H7 (cell line): Measurements from ENCODE around the gene GPR62. TPM values are rescaled to one million over a fixed set of nuclear protein-coding genes. Genes with fewer than 3 reads are reported as not detected.

Source experiments
- DNase-seq: peaks from one replicate; pipeline ENCODE4 v3.0.0; 2012
- H3K27me3 ChIP-seq: 2 replicates; pipeline ENCODE4 v1.6.0; 2011; ENCODE audit warnings: mild to moderate bottlenecking, low read length; ENCODE audit not compliant: control insufficient read depth, insufficient read depth
- H3K36me3 ChIP-seq: replicated peaks from 2 replicates; pipeline ENCODE4 v1.5.1; 2011; ENCODE audit warnings: low read length; ENCODE audit not compliant: control insufficient read depth, insufficient read depth
- H3K4me3 ChIP-seq: 2 replicates; pipeline ENCODE4 v1.5.1; 2011; ENCODE audit warnings: low read depth, mild to moderate bottlenecking, control low read depth, low read length, moderate library complexity; ENCODE audit not compliant: insufficient read depth
- total RNA-seq: library from RNA; depleted of rRNA; stranded (reverse); fragments of >200 nt; shearing (Covaris generic); gene quantifications from 2 replicates; pipeline ENCODE4 v1.2.3, GENCODE V29; 2014

GPR62 gene
- total RNA-seq, 1 experiment from 2014 or later, result 0.14 TPM

GRCh38 chr3:51934139-51934850 lies 20.9 kb upstream of the GPR62 start:
- DNase-seq, result peak; percentile 18
- H3K36me3 ChIP-seq, result peaks cover 44% of the 10 kb centered on the region

GRCh38 chr3:51934991-51935885 lies 19.9 kb upstream of the GPR62 start:
- DNase-seq, result peak; percentile 27
- Histone ChIP-seq H3K27me3 (no peaks in the 10 kb centered on the region), H3K36me3 (peaks cover 44% of the 10 kb centered on the region)

More at GRCh38 chr3:51934139-51934850, 20.9 kb upstream of the GPR62 start:
- no peak overlapping the region for H3K4me3 ChIP-seq
- H3K27me3 ChIP-seq, result no peaks in the 10 kb centered on the region

GRCh38 chr3:51935886-51936755 lies 19.1 kb upstream of the GPR62 start:
- DNase-seq, result peak; percentile 27
- Histone ChIP-seq H3K4me3 (no peak overlapping the region), H3K36me3 (peaks cover 44% of the 10 kb centered on the region), H3K27me3 (no peaks in the 10 kb centered on the region)

More at GRCh38 chr3:51934991-51935885, 19.9 kb upstream of the GPR62 start:
- no peak overlapping the region for H3K4me3 ChIP-seq

GRCh38 chr3:51937014-51937413 lies 18.2 kb upstream of the GPR62 start:
- Histone ChIP-seq H3K27me3 (no peaks in the 10 kb centered on the region), H3K36me3 (peaks cover 44% of the 10 kb centered on the region)
- peak; percentile 30 for DNase-seq

GRCh38 chr3:51937611-51938450 lies 17.4 kb upstream of the GPR62 start:
- peak; percentile 37 for DNase-seq
- no peak overlapping the region for H3K4me3 ChIP-seq
- H3K27me3 ChIP-seq, result no peaks in the 10 kb centered on the region
- H3K36me3 ChIP-seq, result peaks cover 41% of the 10 kb centered on the region

More at GRCh38 chr3:51937014-51937413, 18.2 kb upstream of the GPR62 start:
- H3K4me3 ChIP-seq, result no peak overlapping the region

- DNase-seq, result peak; percentile 17
- Histone ChIP-seq H3K36me3 (peaks cover 33% of the 10 kb centered on the region), H3K27me3 (no peaks in the 10 kb centered on the region), H3K4me3 (no peak overlapping the region)
Observed at GRCh38 chr3:51938780-51939425, 16.3 kb upstream of the GPR62 start.

GRCh38 chr3:51940648-51941462 lies 14.3 kb upstream of the GPR62 start:
- DNase-seq, result no peak
- peak overlapping the region; percentile 91 for H3K4me3 ChIP-seq
- H3K27me3 ChIP-seq, result no peaks in the 10 kb centered on the region
- peaks cover 22% of the 10 kb centered on the region for H3K36me3 ChIP-seq

GRCh38 chr3:51941463-51941797 lies 13.8 kb upstream of the GPR62 start:
- Histone ChIP-seq H3K27me3 (no peaks in the 10 kb centered on the region), H3K4me3 (peak overlapping the region; percentile 91), H3K36me3 (peaks cover 18% of the 10 kb centered on the region)
- no peak for DNase-seq

- H3K36me3 ChIP-seq, result peaks cover 14% of the 10 kb centered on the region
- H3K4me3 ChIP-seq, result peak within 1 kb of the TSS; percentile 91
- DNase-seq, result peak; percentile 100
- H3K27me3 ChIP-seq, result no peaks in the 10 kb centered on the region
Observed at GRCh38 chr3:51941798-51942602, 13.2 kb upstream of the GPR62 start, which contains the start of the genes PARP3 and RRP9. PARP3 (plus strand) TSS chr3:51942363; CDS start chr3:51943356, 993 bp downstream. RRP9 (minus strand) TSS chr3:51941904; CDS start chr3:51941867, 37 bp downstream.

- peaks cover 9% of the 10 kb centered on the region for H3K36me3 ChIP-seq
- peak overlapping the region; percentile 48 for H3K4me3 ChIP-seq
- DNase-seq, result peak; percentile 71
- H3K27me3 ChIP-seq, result no peaks in the 10 kb centered on the region
Observed at GRCh38 chr3:51942603-51943450, 12.4 kb upstream of the GPR62 start.
